Natural killer cell (primary cell): ENCODE data around the gene RFTN2. TPM values are rescaled to one million over a fixed set of nuclear protein-coding genes. Genes with fewer than 3 reads are reported as not detected.

ENCODE experiments used
- ATAC-seq, 3 donors: fragments of 150-1000 bp in 2 of 3; fragments of 200-7000 bp in 1 of 3; cut with Tn5 transposase; 1 replicate in 1 of 3; 2 replicates in 2 of 3; pipeline ENCODE4 v1.10.0; 2021; ENCODE audit warnings: mild to moderate bottlenecking in 2 of 3, moderate library complexity in 2 of 3
- DNase-seq, 2 donors: peaks; one replicate each; pipeline versions ENCODE4 v3.0.0 to v3.0.0-alpha.2; 2013 to 2021; ENCODE audit warnings: mixed read lengths in 1 of 2
- H3K27ac ChIP-seq: one replicate; pipeline ENCODE4 v1.5.1; 2013; ENCODE audit warnings: mild to moderate bottlenecking, low read length
- H3K27me3 ChIP-seq: one replicate; pipeline ENCODE4 v1.6.1; 2013; ENCODE audit warnings: low read length; ENCODE audit not compliant: control insufficient read depth, insufficient read depth
- H3K36me3 ChIP-seq: one replicate; pipeline ENCODE4 v1.6.1; 2013; ENCODE audit warnings: low read length; ENCODE audit not compliant: control insufficient read depth, insufficient read depth
- H3K4me1 ChIP-seq: one replicate; pipeline ENCODE4 v1.6.1; 2013; ENCODE audit warnings: low read length; ENCODE audit not compliant: control insufficient read depth, insufficient read depth
- H3K4me3 ChIP-seq: one replicate; pipeline ENCODE4 v1.5.1; 2013; ENCODE audit warnings: low read length
- H3K9me3 ChIP-seq: one replicate; pipeline ENCODE4 v1.6.1; 2013; ENCODE audit warnings: low read length; ENCODE audit not compliant: control insufficient read depth, insufficient read depth
- H3K27ac Mint-ChIP-seq, 2 donors: one replicate each; pipeline ENCODE4 v1.8.0; 2022; ENCODE audit warnings: mild to moderate bottlenecking in 2 of 2, mixed read lengths in 2 of 2, moderate library complexity in 1 of 2
- H3K27me3 Mint-ChIP-seq, 2 donors: one replicate each; pipeline ENCODE4 v1.8.0; 2022; ENCODE audit warnings: low read depth in 2 of 2, mixed read lengths in 2 of 2
- H3K36me3 Mint-ChIP-seq: one replicate; pipeline ENCODE4 v1.8.0; 2022; ENCODE audit warnings: mixed read lengths
- H3K4me1 Mint-ChIP-seq, 2 donors: one replicate each; pipeline ENCODE4 v1.8.0; 2022; ENCODE audit warnings: mixed read lengths in 2 of 2
- H3K4me3 Mint-ChIP-seq: one replicate; pipeline ENCODE4 v1.8.0; 2022; ENCODE audit warnings: mild to moderate bottlenecking, moderate library complexity, mixed read lengths
- H3K9me3 Mint-ChIP-seq, 2 donors: one replicate each; pipeline ENCODE4 v1.8.0; 2022; ENCODE audit warnings: mixed read lengths in 2 of 2
- WGBS: methylation state at CpG from one replicate; pipeline ENCODE4 v1.1.7; 2013; ENCODE audit warnings: missing lambda C conversion rate; ENCODE audit not compliant: insufficient coverage; 5-methylcytosine and 5-hydroxymethylcytosine counted together
- intact Hi-C: fragments of 100-400 bp; cut with micrococcal nuclease; formaldehyde crosslinking; loops from one replicate; pipeline ENCODE4 v1.14.2; 2022
- total RNA-seq, 4 donors: library from RNA; stranded (reverse); fragments of 120-200 nt in 1 of 4; gene quantifications; one replicate each; pipeline versions ENCODE4 v1.2.3 to v1.2.4, GENCODE V29; 2013 to 2022
- TF ChIP-seq, protein P1 (sequence below): fragments of 200-600 bp; IDR thresholded peaks from one replicate; pipeline ENCODE4 v1.8.0; 2022; ENCODE audit warnings: antibody characterized with exemption

RFTN2 gene
- total RNA-seq, 3 donors from 2014 or later (not counting 1 experiment from before 2014, with no cell fraction given): not detected

GRCh38 chr2:197614532-197614931, 60.9 kb downstream of the RFTN2 start:
- Mint-ChIP-seq H3K4me3 (no peak overlapping the region), H3K27ac (no peak overlapping the region), H3K4me1 (no peaks in the 10 kb centered on the region), H3K27me3 (peaks cover 0 to 7% of the 10 kb centered on the region in 2 donors), H3K9me3 (no peaks in the 10 kb centered on the region), H3K36me3 (no peaks in the 10 kb centered on the region)
- no peaks in the 10 kb centered on the region for H3K36me3 ChIP-seq
- TF ChIP-seq, protein P1, sequence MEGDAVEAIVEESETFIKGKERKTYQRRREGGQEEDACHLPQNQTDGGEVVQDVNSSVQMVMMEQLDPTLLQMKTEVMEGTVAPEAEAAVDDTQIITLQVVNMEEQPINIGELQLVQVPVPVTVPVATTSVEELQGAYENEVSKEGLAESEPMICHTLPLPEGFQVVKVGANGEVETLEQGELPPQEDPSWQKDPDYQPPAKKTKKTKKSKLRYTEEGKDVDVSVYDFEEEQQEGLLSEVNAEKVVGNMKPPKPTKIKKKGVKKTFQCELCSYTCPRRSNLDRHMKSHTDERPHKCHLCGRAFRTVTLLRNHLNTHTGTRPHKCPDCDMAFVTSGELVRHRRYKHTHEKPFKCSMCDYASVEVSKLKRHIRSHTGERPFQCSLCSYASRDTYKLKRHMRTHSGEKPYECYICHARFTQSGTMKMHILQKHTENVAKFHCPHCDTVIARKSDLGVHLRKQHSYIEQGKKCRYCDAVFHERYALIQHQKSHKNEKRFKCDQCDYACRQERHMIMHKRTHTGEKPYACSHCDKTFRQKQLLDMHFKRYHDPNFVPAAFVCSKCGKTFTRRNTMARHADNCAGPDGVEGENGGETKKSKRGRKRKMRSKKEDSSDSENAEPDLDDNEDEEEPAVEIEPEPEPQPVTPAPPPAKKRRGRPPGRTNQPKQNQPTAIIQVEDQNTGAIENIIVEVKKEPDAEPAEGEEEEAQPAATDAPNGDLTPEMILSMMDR: no peak
- DNase-seq (no peak), ATAC-seq (no peak)
- no peaks in the 10 kb centered on the region for H3K27me3 ChIP-seq
- no peaks in the 10 kb centered on the region for H3K4me1 ChIP-seq
- H3K4me3 ChIP-seq: no peak overlapping the region
- WGBS: 88% methylated on average over 3 of the region's 3 CpGs
- H3K9me3 ChIP-seq: no peaks in the 10 kb centered on the region
- intact Hi-C loops: no loop called here
- no peak overlapping the region for H3K27ac ChIP-seq

GRCh38 chr2:197613509-197613987, 61.8 kb downstream of the RFTN2 start:
- Histone ChIP-seq H3K36me3 (no peaks in the 10 kb centered on the region), H3K4me1 (no peaks in the 10 kb centered on the region), H3K4me3 (no peak overlapping the region), H3K27ac (no peak overlapping the region), H3K27me3 (no peaks in the 10 kb centered on the region), H3K9me3 (no peaks in the 10 kb centered on the region)
- ATAC-seq (no peak), DNase-seq (no peak)
- 55% methylated on average over 1 of the region's 1 CpG for WGBS
- Mint-ChIP-seq H3K36me3 (no peaks in the 10 kb centered on the region), H3K27me3 (peaks cover 0 to 7% of the 10 kb centered on the region in 2 donors), H3K4me3 (no peak overlapping the region), H3K9me3 (no peaks in the 10 kb centered on the region), H3K4me1 (no peaks in the 10 kb centered on the region), H3K27ac (no peak overlapping the region)
- TF ChIP-seq, protein P1: no peak
- intact Hi-C loops: no loop called here

DNA sequence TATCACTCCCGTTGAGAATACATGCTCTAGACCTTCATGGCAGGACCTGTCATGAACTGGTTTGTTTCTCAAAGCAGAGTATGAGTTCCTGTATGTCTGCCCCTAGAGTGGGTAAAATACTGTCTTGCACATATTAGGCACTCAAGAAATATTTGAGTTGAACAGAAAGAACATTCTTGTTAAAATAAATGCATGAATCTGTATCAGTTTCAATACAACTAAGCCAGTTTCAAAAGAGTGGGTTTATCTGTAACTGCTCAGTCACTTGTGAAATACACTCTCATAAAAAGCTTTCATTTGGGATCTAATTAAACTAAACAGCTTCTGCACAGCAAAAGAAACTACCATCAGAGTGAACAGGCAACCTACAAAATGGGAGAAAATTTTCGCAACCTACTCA, 69.2 kb downstream of the RFTN2 start:
- Mint-ChIP-seq H3K9me3 (no peaks in the 10 kb centered on the region), H3K27me3 (peaks cover 5 to 9% of the 10 kb centered on the region in 2 donors), H3K4me1 (no peaks in the 10 kb centered on the region), H3K27ac (no peak overlapping the region), H3K36me3 (no peaks in the 10 kb centered on the region), H3K4me3 (no peak overlapping the region)
- intact Hi-C loops: no loop called here
- Histone ChIP-seq H3K27me3 (no peaks in the 10 kb centered on the region), H3K4me1 (no peaks in the 10 kb centered on the region), H3K36me3 (no peaks in the 10 kb centered on the region), H3K9me3 (no peaks in the 10 kb centered on the region), H3K27ac (no peak overlapping the region), H3K4me3 (no peak overlapping the region)
- 73% methylated on average over 1 of the region's 2 CpGs for WGBS
- DNase-seq (no peak), ATAC-seq (no peak)
- TF ChIP-seq, protein P1: no peak
